Measurements from ENCODE around the gene GPRC5C. TPM values are rescaled to one million over a fixed set of nuclear protein-coding genes. Genes with fewer than 3 reads are reported as not detected.

The GPRC5C gene
- polyA plus RNA-seq, 3 donors, result 92.3 to 121 (median 112) TPM

Other genes starting within 250 kb of the GPRC5C start
- gene RPL38, start 228.4 kb upstream of the GPRC5C start, polyA plus RNA-seq (ENCODE audit: insufficient read length in 3 of 3), result 1,000 to 10,000 TPM; 1,167 to 1,218 (median 1,204) TPM
- 10 to 100 TPM; 13.5 to 15.9 (median 15.1) TPM for gene TTYH2, start 218.5 kb upstream of the GPRC5C start, polyA plus RNA-seq (ENCODE audit: insufficient read length in 3 of 3)
- under 1 TPM in 2 of 3 donors, not detected in 1; 0.18 to 0.26 TPM for gene DNAI2, start 157.9 kb upstream of the GPRC5C start, polyA plus RNA-seq (ENCODE audit: insufficient read length in 3 of 3)
- under 1 TPM; 0.37 to 0.54 (median 0.44) TPM for gene KIF19, start 105.9 kb upstream of the GPRC5C start, polyA plus RNA-seq (ENCODE audit: insufficient read length in 3 of 3)
- under 1 TPM; 0.11 to 0.21 (median 0.17) TPM for gene BTBD17, start 70.2 kb upstream of the GPRC5C start, polyA plus RNA-seq (ENCODE audit: insufficient read length in 3 of 3)
- under 1 TPM in 1 of 3 donors, not detected in 2; 0.18 TPM for gene GPR142, start 64.6 kb upstream of the GPRC5C start, polyA plus RNA-seq (ENCODE audit: insufficient read length in 3 of 3)
- gene CD300A, start 34.5 kb downstream of the GPRC5C start, polyA plus RNA-seq (ENCODE audit: insufficient read length in 3 of 3), result 1 to 10 TPM in 2 of 3 donors, under 1 TPM in 1; 0.87 to 1.3 (median 1.1) TPM
- gene CD300LB, start 99.4 kb downstream of the GPRC5C start, polyA plus RNA-seq (ENCODE audit: insufficient read length in 3 of 3), result under 1 TPM; 0.11 to 0.25 (median 0.23) TPM
- gene CD300C, start 114.0 kb downstream of the GPRC5C start, polyA plus RNA-seq (ENCODE audit: insufficient read length in 3 of 3), result under 1 TPM; 0.35 to 0.71 (median 0.40) TPM
- gene CD300H, start 135.4 kb downstream of the GPRC5C start, polyA plus RNA-seq (ENCODE audit: insufficient read length in 3 of 3), result under 1 TPM in 1 of 3 donors, not detected in 2; 0.57 TPM
- not detected for gene CD300LD, start 160.2 kb downstream of the GPRC5C start, polyA plus RNA-seq (ENCODE audit: insufficient read length in 3 of 3)
- under 1 TPM; 0.10 to 0.29 (median 0.11) TPM for gene CD300E, start 191.7 kb downstream of the GPRC5C start, polyA plus RNA-seq (ENCODE audit: insufficient read length in 3 of 3)